Gastrocnemius medialis (tissue), 4 donors: ENCODE measurements around the gene TTLL13. TPM values are rescaled to one million over a fixed set of nuclear protein-coding genes. Genes with fewer than 3 reads are reported as not detected.

Experiments used
- ATAC-seq, 2 donors: fragments of 150-250 bp; one replicate each; pipeline ENCODE4 v1.9.1; 2016
- DNase-seq, 2 donors: peaks; one replicate each; pipeline ENCODE4 v3.0.0-alpha.2; 2019
- H3K27ac ChIP-seq, 4 donors: fragments of 200-600 bp; sonication (generic); 1 replicate in 1 of 4; 2 replicates in 3 of 4; pipeline ENCODE4 v1.5.1; 2016 to 2018; ENCODE audit warnings: mild to moderate bottlenecking in 2 of 4, moderate library complexity in 1 of 4
- H3K27me3 ChIP-seq, 3 donors: fragments of 200-600 bp; sonication (generic) in 2 of 3; 1 replicate in 1 of 3; 2 replicates in 2 of 3; pipeline versions ENCODE4 v1.5.1 to v1.6.0; 2016 to 2019; ENCODE audit warnings: mild to moderate bottlenecking in 1 of 3, moderate library complexity in 1 of 3
- H3K36me3 ChIP-seq, 2 donors: fragments of 200-600 bp; sonication (generic) in 1 of 2; one replicate each; pipeline ENCODE4 v1.5.1; 2017 to 2018
- H3K4me1 ChIP-seq, 2 donors: fragments of 200-600 bp; sonication (generic) in 1 of 2; one replicate each; pipeline ENCODE4 v1.5.1; 2016 to 2017; ENCODE audit warnings: mild to moderate bottlenecking in 2 of 2
- H3K4me3 ChIP-seq, 4 donors: fragments of 200-600 bp; sonication (generic) in 3 of 4; 1 replicate in 1 of 4; 2 replicates in 3 of 4; pipeline ENCODE4 v1.5.1; 2016 to 2019; ENCODE audit warnings: mild to moderate bottlenecking in 2 of 4
- H3K9me3 ChIP-seq, 3 donors: fragments of 200-600 bp; sonication (generic) in 2 of 3; 1 replicate in 1 of 3; 2 replicates in 2 of 3; pipeline ENCODE4 v1.5.1; 2016 to 2019
- POLR2A ChIP-seq, 2 donors: fragments of 450-650 bp; IDR thresholded peaks; one replicate each; pipeline ENCODE4 v1.6.1; 2017; ENCODE audit warnings: antibody characterized with exemption in 2 of 2, mild to moderate bottlenecking in 2 of 2, moderate library complexity in 2 of 2
- in situ Hi-C, 4 donors: fragments of 200-750 bp; cut with MboI; loops; one replicate each; pipeline versions ENCODE4 v1.15.0 to v1.8.0; 2017; ENCODE audit warnings: low sequenced_read_pairs in 4 of 4
- intact Hi-C: fragments of 100-400 bp; cut with DNase I; formaldehyde crosslinking; loops from one replicate; pipeline ENCODE4 v1.15.1; 2023; ENCODE audit warnings: low total_unique reads
- total RNA-seq, 4 donors: library from RNA; depleted of rRNA; stranded (reverse); fragments of >200 nt; gene quantifications; one replicate each; pipeline versions ENCODE4 v1.1.0 to v1.2.3, GENCODE V29; 2016
- TF ChIP-seq, protein P1 (sequence below), 5 experiments: fragments of 450-650 bp in 3 of 5; fragments of 200-600 bp in 2 of 5; sonication (generic) in 2 of 5; IDR thresholded peaks in 4 of 5; conservative IDR thresholded peaks in 1 of 5; 1 replicate in 4 of 5; 2 replicates in 1 of 5; pipeline ENCODE4 v1.5.1; 2016 to 2019; ENCODE audit warnings: antibody characterized with exemption in 5 of 5, mild to moderate bottlenecking in 3 of 5, moderate library complexity in 3 of 5

TTLL13 gene
- total RNA-seq, 4 donors from 2014 or later: not detected

DNA sequence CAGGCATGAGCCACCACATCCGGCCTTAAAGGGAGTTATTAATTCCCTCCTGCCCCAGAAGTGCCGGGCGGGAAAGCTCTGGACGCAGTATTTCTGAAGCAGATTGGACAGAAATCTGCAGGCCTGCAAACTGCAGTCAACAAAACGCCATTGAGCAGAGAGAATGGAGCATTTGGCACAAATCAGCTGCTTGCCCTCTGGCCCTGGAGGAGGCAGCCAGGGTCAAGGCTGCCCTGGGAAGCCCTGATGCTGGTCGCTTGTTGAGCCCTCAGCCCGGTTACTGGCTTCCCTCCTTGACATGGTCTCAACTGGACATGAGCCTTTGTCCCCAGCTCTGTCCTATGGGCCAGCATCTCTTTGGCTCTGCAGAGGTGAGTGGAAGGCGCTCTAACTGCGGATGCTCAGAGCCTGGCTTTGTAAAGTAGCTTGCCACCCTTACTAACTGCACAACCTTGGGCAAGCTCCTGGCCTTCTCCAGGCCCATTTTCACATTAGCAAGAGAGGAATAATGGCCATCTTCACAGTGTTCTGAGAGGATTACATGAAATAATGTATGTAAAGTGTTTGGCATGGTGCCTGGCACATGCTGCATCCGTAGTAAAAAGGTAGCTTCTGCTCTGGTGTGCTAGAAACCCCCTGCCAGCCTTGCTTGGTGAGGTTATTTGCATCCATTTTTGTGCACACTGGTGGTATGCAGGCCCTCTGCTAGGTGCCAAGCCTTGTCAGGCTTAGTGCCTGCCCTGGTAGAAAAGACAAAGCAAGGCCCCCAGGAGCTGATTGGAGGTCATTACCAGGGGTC is 44.1 kb upstream of the TTLL13 start:
- Histone ChIP-seq H3K4me3 (no peak overlapping the region), H3K36me3 (no peaks in the 10 kb centered on the region), H3K27me3 (no peaks in the 10 kb centered on the region), H3K27ac (no peak overlapping the region), H3K9me3 (no peaks in the 10 kb centered on the region), H3K4me1 (peaks cover 9 to 13% of the 10 kb centered on the region in 2 donors)
- no peak for TF ChIP-seq POLR2A (IDR thresholded peaks at IDR 0.05)
- TF ChIP-seq, protein P1, sequence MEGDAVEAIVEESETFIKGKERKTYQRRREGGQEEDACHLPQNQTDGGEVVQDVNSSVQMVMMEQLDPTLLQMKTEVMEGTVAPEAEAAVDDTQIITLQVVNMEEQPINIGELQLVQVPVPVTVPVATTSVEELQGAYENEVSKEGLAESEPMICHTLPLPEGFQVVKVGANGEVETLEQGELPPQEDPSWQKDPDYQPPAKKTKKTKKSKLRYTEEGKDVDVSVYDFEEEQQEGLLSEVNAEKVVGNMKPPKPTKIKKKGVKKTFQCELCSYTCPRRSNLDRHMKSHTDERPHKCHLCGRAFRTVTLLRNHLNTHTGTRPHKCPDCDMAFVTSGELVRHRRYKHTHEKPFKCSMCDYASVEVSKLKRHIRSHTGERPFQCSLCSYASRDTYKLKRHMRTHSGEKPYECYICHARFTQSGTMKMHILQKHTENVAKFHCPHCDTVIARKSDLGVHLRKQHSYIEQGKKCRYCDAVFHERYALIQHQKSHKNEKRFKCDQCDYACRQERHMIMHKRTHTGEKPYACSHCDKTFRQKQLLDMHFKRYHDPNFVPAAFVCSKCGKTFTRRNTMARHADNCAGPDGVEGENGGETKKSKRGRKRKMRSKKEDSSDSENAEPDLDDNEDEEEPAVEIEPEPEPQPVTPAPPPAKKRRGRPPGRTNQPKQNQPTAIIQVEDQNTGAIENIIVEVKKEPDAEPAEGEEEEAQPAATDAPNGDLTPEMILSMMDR (IDR thresholded peaks at IDR 0.05 in 4 of 5, conservative IDR thresholded peaks at IDR 0.05 in 1 of 5): no peak
- intact Hi-C loops (no loop called here), in situ Hi-C loops (loop anchor here in 1 of 4 donors (25.0 kb wide), 1 partner anchor 293 kb away; the partner anchor contains the start of gene ARPIN)
- ATAC-seq (no peak), DNase-seq (peak in 1 of 2 donors; percentile 6)

DNA sequence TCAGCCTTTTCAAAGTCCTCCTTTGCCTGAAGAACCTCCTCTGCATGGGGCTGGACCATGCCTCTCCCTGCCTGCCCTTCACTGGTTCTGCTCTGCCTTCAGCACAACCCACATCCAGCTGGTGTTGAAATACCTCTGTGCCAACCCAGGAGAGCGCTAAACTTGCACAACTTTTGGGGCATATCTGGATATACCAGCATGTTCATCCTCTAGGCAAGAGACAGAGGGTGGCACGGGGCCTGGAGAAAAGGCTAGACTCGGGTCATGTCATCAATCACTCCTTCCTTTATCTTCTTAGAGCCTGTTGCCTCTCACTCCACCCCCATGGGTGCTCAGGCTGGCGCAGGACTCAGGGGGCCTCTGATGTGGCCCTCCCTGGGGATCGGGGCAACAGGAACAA is 43.5 kb upstream of the TTLL13 start:
- intact Hi-C loops: no loop called here
- H3K27ac ChIP-seq: no peak overlapping the region
- no peak overlapping the region for H3K4me3 ChIP-seq
- TF ChIP-seq, protein P1 (IDR thresholded peaks at IDR 0.05 in 4 of 5, conservative IDR thresholded peaks at IDR 0.05 in 1 of 5): no peak
- TF ChIP-seq POLR2A (IDR thresholded peaks at IDR 0.05): no peak
- no peaks in the 10 kb centered on the region for H3K9me3 ChIP-seq
- in situ Hi-C loops: loop anchor here in 1 of 4 donors (25.0 kb wide), 1 partner anchor 294 kb away; the partner anchor contains the start of gene ARPIN
- DNase-seq (no peak), ATAC-seq (no peak)
- H3K36me3 ChIP-seq: no peaks in the 10 kb centered on the region
- H3K4me1 ChIP-seq: peaks cover 9 to 10% of the 10 kb centered on the region in 2 donors
- H3K27me3 ChIP-seq: no peaks in the 10 kb centered on the region

DNA sequence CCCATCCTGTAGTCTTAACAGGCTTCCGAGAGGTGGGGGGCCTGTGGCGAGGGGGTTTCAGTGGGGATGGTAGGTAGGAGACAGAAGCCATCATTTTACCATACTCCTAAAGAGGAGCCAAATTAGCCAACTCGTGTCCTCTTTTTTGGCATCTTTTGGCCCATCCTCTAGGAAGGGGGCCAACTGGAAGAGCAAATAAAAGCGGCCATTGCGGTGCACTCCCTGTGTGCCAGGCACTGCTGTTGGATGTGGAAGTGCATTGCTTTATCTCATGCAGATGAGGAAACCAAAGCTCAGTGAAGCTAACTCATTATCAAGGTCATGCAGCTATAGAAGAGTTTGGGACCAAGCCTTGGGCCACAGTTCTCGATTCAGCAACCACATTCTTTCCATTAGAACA is 42.1 kb upstream of the TTLL13 start:
- Histone ChIP-seq H3K9me3 (no peaks in the 10 kb centered on the region), H3K4me3 (no peak overlapping the region), H3K27ac (no peak overlapping the region), H3K27me3 (no peaks in the 10 kb centered on the region), H3K4me1 (peaks cover 1 to 3% of the 10 kb centered on the region in 2 donors), H3K36me3 (no peaks in the 10 kb centered on the region)
- intact Hi-C loops: no loop called here
- TF ChIP-seq, protein P1 (IDR thresholded peaks at IDR 0.05 in 4 of 5, conservative IDR thresholded peaks at IDR 0.05 in 1 of 5): no peak
- no peak for TF ChIP-seq POLR2A (IDR thresholded peaks at IDR 0.05)
- no peak for DNase-seq
- in situ Hi-C loops: loop anchor here in 1 of 4 donors (25.0 kb wide), 1 partner anchor 295 kb away; the partner anchor contains the start of gene ARPIN
- ATAC-seq: no peak

DNA sequence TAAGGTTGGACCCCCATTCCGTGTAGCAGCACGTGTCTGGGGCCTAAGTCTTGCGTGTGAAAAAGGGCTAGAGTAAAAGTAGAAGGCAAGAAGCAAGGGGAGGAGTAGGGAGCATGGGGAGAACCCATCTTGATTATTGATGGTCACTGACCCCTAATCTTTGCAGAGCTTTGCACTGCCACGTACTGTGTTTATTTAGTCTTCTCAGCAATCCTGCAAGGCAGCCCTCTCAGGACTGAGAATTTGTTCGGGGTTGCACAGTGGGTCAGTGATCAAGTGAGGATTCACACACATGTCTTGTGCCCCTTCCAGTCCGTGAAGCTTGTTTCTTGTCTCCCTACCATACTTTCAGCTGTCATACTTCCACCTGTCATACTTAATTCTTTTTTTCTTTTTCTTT is 41.0 kb upstream of the TTLL13 start:
- intact Hi-C loops (no loop called here), in situ Hi-C loops (loop anchor here in 1 of 4 donors (25.0 kb wide), 1 partner anchor 296 kb away; the partner anchor contains the start of gene ARPIN)
- no peaks in the 10 kb centered on the region for H3K27me3 ChIP-seq
- DNase-seq (no peak), ATAC-seq (no peak)
- TF ChIP-seq, protein P1 (IDR thresholded peaks at IDR 0.05 in 4 of 5, conservative IDR thresholded peaks at IDR 0.05 in 1 of 5): no peak
- no peak for TF ChIP-seq POLR2A (IDR thresholded peaks at IDR 0.05)
- no peaks in the 10 kb centered on the region for H3K36me3 ChIP-seq
- H3K9me3 ChIP-seq: no peaks in the 10 kb centered on the region
- H3K27ac ChIP-seq: no peak overlapping the region
- no peak overlapping the region for H3K4me3 ChIP-seq
- H3K4me1 ChIP-seq: no peaks in the 10 kb centered on the region
